ENCODE data around the gene EXT2. TPM values are rescaled to one million over a fixed set of nuclear protein-coding genes. Genes with fewer than 3 reads are reported as not detected.

The EXT2 gene
- polyA plus RNA-seq, 1 donor = 51.6 TPM

- no peaks in the 10 kb centered on the region for H3K4me1 ChIP-seq (ENCODE audit: control insufficient read depth, insufficient read depth, low read length)
- WGBS (ENCODE audit: insufficient coverage, low lambda C conversion rate) = no CpG with 5 or more reads among the region's 6 CpGs
- H3K27ac ChIP-seq (ENCODE audit: low read length) = no peak overlapping the region
- peaks cover 8% of the 10 kb centered on the region for H3K36me3 ChIP-seq (ENCODE audit: control insufficient read depth, insufficient read depth, low read length)
- no peak for DNase-seq
- no peaks in the 10 kb centered on the region for H3K9me3 ChIP-seq (ENCODE audit: control insufficient read depth, low read depth, low read length)
- no peak overlapping the region for H3K4me3 ChIP-seq (ENCODE audit: low read length)
- no peaks in the 10 kb centered on the region for H3K27me3 ChIP-seq (ENCODE audit: control insufficient read depth, insufficient read depth, low read length)
Observed at GRCh38 chr11:44228379-44228778, 132.9 kb downstream of the EXT2 start.

- Histone ChIP-seq H3K4me3 (ENCODE audit: low read length) (no peak overlapping the region), H3K36me3 (ENCODE audit: control insufficient read depth, insufficient read depth, low read length) (peaks cover 11% of the 10 kb centered on the region), H3K9me3 (ENCODE audit: control insufficient read depth, low read depth, low read length) (no peaks in the 10 kb centered on the region), H3K4me1 (ENCODE audit: control insufficient read depth, insufficient read depth, low read length) (no peaks in the 10 kb centered on the region), H3K27me3 (ENCODE audit: control insufficient read depth, insufficient read depth, low read length) (no peaks in the 10 kb centered on the region), H3K27ac (ENCODE audit: low read length) (no peak overlapping the region)
- 100% methylated on average over 1 of the region's 4 CpGs for WGBS (ENCODE audit: insufficient coverage, low lambda C conversion rate)
- no peak for DNase-seq
Observed at GRCh38 chr11:44229098-44229497, 133.6 kb downstream of the EXT2 start.

DNA sequence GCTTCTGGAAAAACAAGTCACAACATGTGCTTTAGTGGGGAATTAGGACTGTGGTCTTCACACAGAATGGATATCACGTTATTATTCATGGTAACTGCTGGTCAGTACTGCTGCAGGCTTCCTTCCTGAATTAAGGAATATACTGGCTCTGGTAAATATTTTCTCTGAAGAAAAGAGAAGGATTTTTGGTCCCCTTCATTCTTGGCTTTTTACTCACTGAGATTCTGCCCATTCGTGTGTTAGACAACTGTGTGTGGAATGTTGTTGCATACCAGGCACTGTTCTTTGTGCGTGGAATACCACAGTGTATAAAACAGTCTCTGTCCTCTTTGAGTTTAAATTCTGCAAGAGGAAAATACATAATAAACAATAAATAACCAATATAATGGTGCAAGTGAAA is 134.1 kb downstream of the EXT2 start:
- Histone ChIP-seq H3K4me3 (ENCODE audit: low read length) (no peak overlapping the region), H3K27ac (ENCODE audit: low read length) (no peak overlapping the region), H3K9me3 (ENCODE audit: control insufficient read depth, low read depth, low read length) (no peaks in the 10 kb centered on the region), H3K36me3 (ENCODE audit: control insufficient read depth, insufficient read depth, low read length) (peaks cover 12% of the 10 kb centered on the region), H3K27me3 (ENCODE audit: control insufficient read depth, insufficient read depth, low read length) (no peaks in the 10 kb centered on the region), H3K4me1 (ENCODE audit: control insufficient read depth, insufficient read depth, low read length) (no peaks in the 10 kb centered on the region)
- WGBS (ENCODE audit: insufficient coverage, low lambda C conversion rate) = no CpG with 5 or more reads among the region's 3 CpGs
- DNase-seq = no peak

- no peaks in the 10 kb centered on the region for H3K9me3 ChIP-seq (ENCODE audit: control insufficient read depth, low read depth, low read length)
- H3K27me3 ChIP-seq (ENCODE audit: control insufficient read depth, insufficient read depth, low read length) = no peaks in the 10 kb centered on the region
Observed at GRCh38 chr11:44235765-44236201, 140.3 kb downstream of the EXT2 start.

DNA sequence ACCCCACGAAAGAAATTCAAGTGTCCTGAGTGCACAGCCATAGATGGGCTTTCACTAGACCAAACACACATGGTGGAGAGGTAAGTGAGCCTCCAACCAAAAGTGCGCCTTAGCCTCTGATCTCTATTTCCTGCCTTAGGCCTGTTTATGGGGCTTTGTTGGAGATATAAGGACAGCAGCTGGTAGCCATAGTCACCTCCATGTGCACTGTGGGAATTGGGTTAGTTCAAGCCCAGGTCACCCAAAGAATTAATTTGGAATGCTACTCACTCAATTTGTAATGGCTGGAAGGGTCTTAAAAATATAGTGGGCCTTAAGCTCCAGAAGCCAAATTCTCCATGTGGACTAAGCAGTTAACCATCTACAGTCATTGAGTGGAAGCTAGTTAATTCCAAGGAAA is 140.8 kb downstream of the EXT2 start:
- H3K4me3 ChIP-seq (ENCODE audit: low read length) = no peak overlapping the region
- no peak for DNase-seq
- H3K36me3 ChIP-seq (ENCODE audit: control insufficient read depth, insufficient read depth, low read length) = peaks cover 10% of the 10 kb centered on the region
- no peaks in the 10 kb centered on the region for H3K27me3 ChIP-seq (ENCODE audit: control insufficient read depth, insufficient read depth, low read length)
- H3K9me3 ChIP-seq (ENCODE audit: control insufficient read depth, low read depth, low read length) = no peaks in the 10 kb centered on the region
- no peak overlapping the region for H3K27ac ChIP-seq (ENCODE audit: low read length)
- H3K4me1 ChIP-seq (ENCODE audit: control insufficient read depth, insufficient read depth, low read length) = no peaks in the 10 kb centered on the region
- no CpG with 5 or more reads among the region's 2 CpGs for WGBS (ENCODE audit: insufficient coverage, low lambda C conversion rate)

More at GRCh38 chr11:44235765-44236201, 140.3 kb downstream of the EXT2 start:
- 82% methylated on average over 4 of the region's 8 CpGs for WGBS (ENCODE audit: insufficient coverage, low lambda C conversion rate)
- no peaks in the 10 kb centered on the region for H3K4me1 ChIP-seq (ENCODE audit: control insufficient read depth, insufficient read depth, low read length)
- H3K4me3 ChIP-seq (ENCODE audit: low read length) = no peak overlapping the region
- DNase-seq = no peak
- no peak overlapping the region for H3K27ac ChIP-seq (ENCODE audit: low read length)
- peaks cover 10% of the 10 kb centered on the region for H3K36me3 ChIP-seq (ENCODE audit: control insufficient read depth, insufficient read depth, low read length)

- Histone ChIP-seq H3K4me1 (ENCODE audit: control insufficient read depth, insufficient read depth, low read length) (no peaks in the 10 kb centered on the region), H3K27me3 (ENCODE audit: control insufficient read depth, insufficient read depth, low read length) (no peaks in the 10 kb centered on the region), H3K36me3 (ENCODE audit: control insufficient read depth, insufficient read depth, low read length) (peaks cover 17% of the 10 kb centered on the region), H3K4me3 (ENCODE audit: low read length) (no peak overlapping the region), H3K9me3 (ENCODE audit: control insufficient read depth, low read depth, low read length) (no peaks in the 10 kb centered on the region), H3K27ac (ENCODE audit: low read length) (no peak overlapping the region)
- no peak for DNase-seq
- no CpG with 5 or more reads among the region's 1 CpG for WGBS (ENCODE audit: insufficient coverage, low lambda C conversion rate)
Observed at GRCh38 chr11:44237156-44237555, 141.7 kb downstream of the EXT2 start.

GRCh38 chr11:44241851-44242250 is 146.4 kb downstream of the EXT2 start:
- peaks cover 8% of the 10 kb centered on the region for H3K36me3 ChIP-seq (ENCODE audit: control insufficient read depth, insufficient read depth, low read length)
- DNase-seq = no peak
- no CpG with 5 or more reads among the region's 6 CpGs for WGBS (ENCODE audit: insufficient coverage, low lambda C conversion rate)
- H3K4me1 ChIP-seq (ENCODE audit: control insufficient read depth, insufficient read depth, low read length) = peaks cover 17% of the 10 kb centered on the region
- no peaks in the 10 kb centered on the region for H3K9me3 ChIP-seq (ENCODE audit: control insufficient read depth, low read depth, low read length)
- H3K4me3 ChIP-seq (ENCODE audit: low read length) = no peak overlapping the region
- no peak overlapping the region for H3K27ac ChIP-seq (ENCODE audit: low read length)
- H3K27me3 ChIP-seq (ENCODE audit: control insufficient read depth, insufficient read depth, low read length) = no peaks in the 10 kb centered on the region

GRCh38 chr11:44243086-44243485 is 147.6 kb downstream of the EXT2 start:
- peaks cover 8% of the 10 kb centered on the region for H3K36me3 ChIP-seq (ENCODE audit: control insufficient read depth, insufficient read depth, low read length)
- H3K4me3 ChIP-seq (ENCODE audit: low read length) = no peak overlapping the region
- no CpG with 5 or more reads among the region's 5 CpGs for WGBS (ENCODE audit: insufficient coverage, low lambda C conversion rate)
- no peak overlapping the region for H3K27ac ChIP-seq (ENCODE audit: low read length)
- H3K9me3 ChIP-seq (ENCODE audit: control insufficient read depth, low read depth, low read length) = no peaks in the 10 kb centered on the region
- no peaks in the 10 kb centered on the region for H3K27me3 ChIP-seq (ENCODE audit: control insufficient read depth, insufficient read depth, low read length)
- no peak for DNase-seq
- H3K4me1 ChIP-seq (ENCODE audit: control insufficient read depth, insufficient read depth, low read length) = peaks cover 17% of the 10 kb centered on the region

DNA sequence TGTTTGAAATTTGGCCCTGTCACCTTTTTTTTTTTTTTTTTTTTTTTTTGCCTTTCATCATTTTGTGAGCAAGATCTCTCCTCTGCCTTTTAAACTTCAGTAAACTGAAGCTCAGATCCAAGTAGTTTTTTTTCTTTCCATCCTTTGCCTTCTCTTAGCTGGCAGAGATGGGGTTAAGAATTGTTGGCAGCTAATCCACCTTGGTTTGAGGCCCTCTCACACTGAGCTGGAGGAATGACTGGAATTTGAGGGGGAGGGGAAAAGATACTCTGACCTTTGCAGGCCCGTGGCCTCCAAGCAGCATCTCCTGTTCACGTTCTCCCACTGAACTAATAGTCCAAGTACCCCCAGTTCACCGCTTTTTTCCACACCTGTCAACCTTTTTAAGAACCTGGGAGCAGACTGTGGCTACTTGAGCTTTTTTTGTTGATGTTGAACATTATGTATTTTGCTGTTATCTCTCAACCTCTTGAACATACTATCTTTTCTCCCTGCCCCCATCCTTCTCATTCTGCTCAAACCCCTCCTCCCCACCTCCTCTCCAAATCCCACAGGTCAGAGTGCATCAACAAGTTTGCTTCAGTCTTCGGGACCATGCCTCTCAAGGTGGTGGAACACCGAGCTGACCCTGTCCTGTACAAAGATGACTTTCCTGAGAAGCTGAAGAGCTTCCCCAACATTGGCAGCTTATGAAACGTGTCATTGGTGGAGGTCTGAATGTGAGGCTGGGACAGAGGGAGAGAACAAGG is 148.3 kb downstream of the EXT2 start:
- peak; percentile 26 to 53 for DNase-seq
- H3K9me3 ChIP-seq (ENCODE audit: control insufficient read depth, low read depth, low read length) = no peaks in the 10 kb centered on the region
- H3K27ac ChIP-seq (ENCODE audit: low read length) = no peak overlapping the region
- H3K27me3 ChIP-seq (ENCODE audit: control insufficient read depth, insufficient read depth, low read length) = no peaks in the 10 kb centered on the region
- no CpG with 5 or more reads among the region's 6 CpGs for WGBS (ENCODE audit: insufficient coverage, low lambda C conversion rate)
- H3K36me3 ChIP-seq (ENCODE audit: control insufficient read depth, insufficient read depth, low read length) = peaks cover 8% of the 10 kb centered on the region
- H3K4me3 ChIP-seq (ENCODE audit: low read length) = no peak overlapping the region
- peaks cover 17% of the 10 kb centered on the region for H3K4me1 ChIP-seq (ENCODE audit: control insufficient read depth, insufficient read depth, low read length)

DNA sequence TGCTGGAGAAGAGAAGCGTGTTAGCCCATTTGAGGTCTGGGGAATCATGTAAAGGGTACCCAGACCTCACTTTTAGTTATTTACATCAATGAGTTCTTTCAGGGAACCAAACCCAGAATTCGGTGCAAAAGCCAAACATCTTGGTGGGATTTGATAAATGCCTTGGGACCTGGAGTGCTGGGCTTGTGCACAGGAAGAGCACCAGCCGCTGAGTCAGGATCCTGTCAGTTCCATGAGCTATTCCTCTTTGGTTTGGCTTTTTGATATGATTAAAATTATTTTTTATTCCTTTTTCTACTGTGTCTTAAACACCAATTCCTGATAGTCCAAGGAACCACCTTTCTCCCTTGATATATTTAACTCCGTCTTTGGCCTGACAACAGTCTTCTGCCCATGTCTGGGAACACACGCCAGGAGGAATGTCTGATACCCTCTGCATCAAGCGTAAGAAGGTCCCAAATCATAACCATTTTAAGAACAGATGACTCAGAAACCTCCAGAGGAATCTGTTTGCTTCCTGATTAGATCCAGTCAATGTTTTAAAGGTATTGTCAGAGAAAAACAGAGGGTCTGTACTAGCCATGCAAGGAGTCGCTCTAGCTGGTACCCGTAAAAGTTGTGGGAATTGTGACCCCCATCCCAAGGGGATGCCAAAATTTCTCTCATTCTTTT is 149.3 kb downstream of the EXT2 start:
- peaks cover 8% of the 10 kb centered on the region for H3K36me3 ChIP-seq (ENCODE audit: control insufficient read depth, insufficient read depth, low read length)
- no peak overlapping the region for H3K27ac ChIP-seq (ENCODE audit: low read length)
- no peaks in the 10 kb centered on the region for H3K27me3 ChIP-seq (ENCODE audit: control insufficient read depth, insufficient read depth, low read length)
- WGBS (ENCODE audit: insufficient coverage, low lambda C conversion rate) = 95% methylated on average over 3 of the region's 8 CpGs
- H3K9me3 ChIP-seq (ENCODE audit: control insufficient read depth, low read depth, low read length) = no peaks in the 10 kb centered on the region
- DNase-seq = no peak
- peaks cover 17% of the 10 kb centered on the region for H3K4me1 ChIP-seq (ENCODE audit: control insufficient read depth, insufficient read depth, low read length)
- no peak overlapping the region for H3K4me3 ChIP-seq (ENCODE audit: low read length)
